Trophoblast cell (in vitro differentiated cells and primary cell): ENCODE results near the gene RCBTB2.

Source experiments
- DNase-seq, 2 donors: peaks; one replicate each; pipeline ENCODE4 v3.0.0-alpha.2; 2016
- H2AFZ ChIP-seq: 2 replicates; pipeline ENCODE4 v1.6.1; 2013; ENCODE audit warnings: low read length, moderate library complexity, mild to moderate bottlenecking; ENCODE audit not compliant: insufficient read depth, poor library complexity
- H2AK5ac ChIP-seq: 2 replicates; pipeline ENCODE4 v1.6.1; 2013; ENCODE audit warnings: mild to moderate bottlenecking, low read length
- H2BK120ac ChIP-seq: 2 replicates; pipeline ENCODE4 v1.6.1; 2013; ENCODE audit warnings: low read length, mild to moderate bottlenecking, moderate library complexity; ENCODE audit not compliant: insufficient read depth, poor library complexity
- H2BK12ac ChIP-seq: 2 replicates; pipeline ENCODE4 v1.6.1; 2013; ENCODE audit warnings: mild to moderate bottlenecking, low read length, moderate library complexity
- H2BK5ac ChIP-seq: 2 replicates; pipeline ENCODE4 v1.6.1; 2013; ENCODE audit warnings: low read length, low read depth, moderate library complexity, mild to moderate bottlenecking; ENCODE audit not compliant: poor library complexity
- H3K14ac ChIP-seq: 2 replicates; pipeline ENCODE4 v1.6.1; 2013; ENCODE audit warnings: mild to moderate bottlenecking, low read length
- H3K18ac ChIP-seq: 2 replicates; pipeline ENCODE4 v1.6.1; 2013; ENCODE audit warnings: mild to moderate bottlenecking, low read length
- H3K23ac ChIP-seq: 2 replicates; pipeline ENCODE4 v1.6.1; 2013; ENCODE audit warnings: low read length
- H3K27ac ChIP-seq: 2 replicates; pipeline ENCODE4 v1.5.1; 2013; ENCODE audit warnings: low read depth, mild to moderate bottlenecking, inconsistent platforms, low read length, moderate library complexity
- H3K27me3 ChIP-seq: 2 replicates; pipeline ENCODE4 v1.6.1; 2013; ENCODE audit warnings: inconsistent platforms, mild to moderate bottlenecking, low read length, moderate library complexity; ENCODE audit not compliant: insufficient read depth
- H3K36me3 ChIP-seq, 2 experiments: 1 replicate in 1 of 2; 2 replicates in 1 of 2; pipeline ENCODE4 v1.6.1; 2013; ENCODE audit warnings: low read length in 2 of 2, mild to moderate bottlenecking in 2 of 2, moderate library complexity in 1 of 2; ENCODE audit not compliant: insufficient read depth in 2 of 2, control insufficient read depth in 1 of 2
- H3K4ac ChIP-seq: 2 replicates; pipeline ENCODE4 v1.6.1; 2013; ENCODE audit warnings: low read depth, mild to moderate bottlenecking, low read length, moderate library complexity
- H3K4me1 ChIP-seq, 2 experiments: 1 replicate in 1 of 2; 2 replicates in 1 of 2; pipeline ENCODE4 v1.6.1; 2013; ENCODE audit warnings: low read length in 2 of 2, mild to moderate bottlenecking in 2 of 2, moderate library complexity in 1 of 2; ENCODE audit not compliant: insufficient read depth in 2 of 2, control insufficient read depth in 1 of 2
- H3K4me2 ChIP-seq: 2 replicates; pipeline ENCODE4 v1.6.1; 2013; ENCODE audit warnings: inconsistent platforms, mild to moderate bottlenecking, low read length, moderate library complexity
- H3K4me3 ChIP-seq: 2 replicates; pipeline ENCODE4 v1.5.1; 2013; ENCODE audit warnings: mild to moderate bottlenecking, low read depth, low read length, inconsistent platforms
- H3K79me1 ChIP-seq: one replicate; pipeline ENCODE4 v1.6.1; 2013; ENCODE audit warnings: low read length
- H3K79me2 ChIP-seq: 2 replicates; pipeline ENCODE4 v1.6.1; 2013; ENCODE audit warnings: low read length, mild to moderate bottlenecking; ENCODE audit not compliant: control insufficient read depth, insufficient read depth, poor library complexity
- H3K9ac ChIP-seq: 2 replicates; pipeline ENCODE4 v1.6.1; 2013; ENCODE audit warnings: mild to moderate bottlenecking, low read length
- H3K9me3 ChIP-seq: 2 replicates; pipeline ENCODE4 v1.6.1; 2013; ENCODE audit warnings: low read depth, mild to moderate bottlenecking, control low read depth, inconsistent platforms, low read length; ENCODE audit not compliant: insufficient read depth
- H4K12ac ChIP-seq: 2 replicates; pipeline ENCODE4 v1.6.1; 2013; ENCODE audit warnings: low read depth, mild to moderate bottlenecking, low read length, moderate library complexity
- H4K8ac ChIP-seq: 2 replicates; pipeline ENCODE4 v1.6.1; 2013; ENCODE audit warnings: low read depth, mild to moderate bottlenecking, low read length, moderate library complexity
- H4K91ac ChIP-seq: one replicate; pipeline ENCODE4 v1.6.1; 2013; ENCODE audit warnings: low read depth, mild to moderate bottlenecking, low read length, moderate library complexity
- WGBS: extraction: QIAGEN DNeasy Blood & Tissue Kit; methylation state at CpG from one replicate; pipeline ENCODE4 v1.1.7; 2013; ENCODE audit warnings: missing lambda C conversion rate; ENCODE audit not compliant: insufficient read length, insufficient coverage; ENCODE audit errors: extremely low coverage; 5-methylcytosine and 5-hydroxymethylcytosine counted together

RCBTB2 gene

GRCh38 chr13:48502601-48503319 is 30.1 kb downstream of the RCBTB2 start:
- no peaks in the 10 kb centered on the region for H3K36me3 ChIP-seq
- H3K9me3 ChIP-seq = no peaks in the 10 kb centered on the region
- no peak overlapping the region for H3K9ac ChIP-seq
- no peak overlapping the region for H3K4ac ChIP-seq
- H3K79me2 ChIP-seq = no peaks in the 10 kb centered on the region
- H2AK5ac ChIP-seq = no peak overlapping the region
- no peak overlapping the region for H3K4me3 ChIP-seq
- H3K79me1 ChIP-seq = no peaks in the 10 kb centered on the region
- WGBS = no CpG with 5 or more reads among the region's 19 CpGs
- H2BK12ac ChIP-seq = no peak overlapping the region
- no peak overlapping the region for H3K18ac ChIP-seq
- H3K4me2 ChIP-seq = no peak overlapping the region
- H3K27me3 ChIP-seq = no peaks in the 10 kb centered on the region
- no peak overlapping the region for H3K14ac ChIP-seq
- H4K12ac ChIP-seq = no peak overlapping the region
- no peak overlapping the region for H2BK5ac ChIP-seq
- H2AFZ ChIP-seq = no peak overlapping the region
- no peak overlapping the region for H3K27ac ChIP-seq
- no peak overlapping the region for H3K23ac ChIP-seq
- H4K8ac ChIP-seq = no peak overlapping the region
- no peak for DNase-seq
- H2BK120ac ChIP-seq = no peak overlapping the region
- H4K91ac ChIP-seq = no peak overlapping the region
- H3K4me1 ChIP-seq = no peaks in the 10 kb centered on the region

GRCh38 chr13:48501705-48502104 is 31.2 kb downstream of the RCBTB2 start:
- H2AFZ ChIP-seq = no peak overlapping the region
- H3K4me2 ChIP-seq = no peak overlapping the region
- H2BK12ac ChIP-seq = no peak overlapping the region
- H2BK120ac ChIP-seq = no peak overlapping the region
- H2AK5ac ChIP-seq = no peak overlapping the region
- no peaks in the 10 kb centered on the region for H3K79me2 ChIP-seq
- no peak overlapping the region for H3K4me3 ChIP-seq
- H4K12ac ChIP-seq = no peak overlapping the region
- H3K27ac ChIP-seq = no peak overlapping the region
- H3K27me3 ChIP-seq = no peaks in the 10 kb centered on the region
- no CpG with 5 or more reads among the region's 2 CpGs for WGBS
- no peak overlapping the region for H3K9ac ChIP-seq
- no peak for DNase-seq
- H4K91ac ChIP-seq = no peak overlapping the region
- H3K4me1 ChIP-seq = no peaks in the 10 kb centered on the region
- H2BK5ac ChIP-seq = no peak overlapping the region
- H3K23ac ChIP-seq = no peak overlapping the region
- no peaks in the 10 kb centered on the region for H3K36me3 ChIP-seq
- H3K14ac ChIP-seq = no peak overlapping the region
- no peak overlapping the region for H3K18ac ChIP-seq
- H3K4ac ChIP-seq = no peak overlapping the region
- H4K8ac ChIP-seq = no peak overlapping the region
- no peaks in the 10 kb centered on the region for H3K9me3 ChIP-seq
- H3K79me1 ChIP-seq = no peaks in the 10 kb centered on the region

GRCh38 chr13:48500652-48501197 is 32.2 kb downstream of the RCBTB2 start:
- no peaks in the 10 kb centered on the region for H3K36me3 ChIP-seq
- H3K4me1 ChIP-seq = no peaks in the 10 kb centered on the region
- H3K27me3 ChIP-seq = no peaks in the 10 kb centered on the region
- no peak overlapping the region for H3K18ac ChIP-seq
- peak; percentile 60 to 85 for DNase-seq
- no peak overlapping the region for H2BK5ac ChIP-seq
- no peak overlapping the region for H4K91ac ChIP-seq
- H3K79me2 ChIP-seq = no peaks in the 10 kb centered on the region
- H4K8ac ChIP-seq = no peak overlapping the region
- no peak overlapping the region for H4K12ac ChIP-seq
- no peak overlapping the region for H2AK5ac ChIP-seq
- H3K23ac ChIP-seq = no peak overlapping the region
- no peak overlapping the region for H3K4me2 ChIP-seq
- H2BK120ac ChIP-seq = no peak overlapping the region
- no CpG with 5 or more reads among the region's 4 CpGs for WGBS
- H2BK12ac ChIP-seq = no peak overlapping the region
- no peak overlapping the region for H3K4me3 ChIP-seq
- no peak overlapping the region for H3K9ac ChIP-seq
- no peaks in the 10 kb centered on the region for H3K79me1 ChIP-seq
- H3K14ac ChIP-seq = no peak overlapping the region
- H3K4ac ChIP-seq = no peak overlapping the region
- H3K9me3 ChIP-seq = no peaks in the 10 kb centered on the region
- no peak overlapping the region for H2AFZ ChIP-seq
- H3K27ac ChIP-seq = no peak overlapping the region

GRCh38 chr13:48497669-48498068 is 35.2 kb downstream of the RCBTB2 start:
- no CpG with 5 or more reads among the region's 2 CpGs for WGBS
- H2AK5ac ChIP-seq = no peak overlapping the region
- H3K4me3 ChIP-seq = no peak overlapping the region

More at GRCh38 chr13:48497669-48498068, 35.2 kb downstream of the RCBTB2 start:
- no peak overlapping the region for H3K23ac ChIP-seq
- no peaks in the 10 kb centered on the region for H3K27me3 ChIP-seq
- no peak overlapping the region for H3K18ac ChIP-seq
- no peak for DNase-seq
- H2BK120ac ChIP-seq = no peak overlapping the region
- H4K8ac ChIP-seq = no peak overlapping the region
- H3K79me1 ChIP-seq = no peaks in the 10 kb centered on the region
- no peaks in the 10 kb centered on the region for H3K36me3 ChIP-seq
- no peak overlapping the region for H4K91ac ChIP-seq
- H3K27ac ChIP-seq = no peak overlapping the region
- H3K4me2 ChIP-seq = no peak overlapping the region
- H3K9ac ChIP-seq = no peak overlapping the region
- no peak overlapping the region for H3K4ac ChIP-seq
- H2BK12ac ChIP-seq = no peak overlapping the region
- H3K9me3 ChIP-seq = no peaks in the 10 kb centered on the region
- H2AFZ ChIP-seq = no peak overlapping the region
- no peaks in the 10 kb centered on the region for H3K79me2 ChIP-seq
- no peak overlapping the region for H4K12ac ChIP-seq
- no peaks in the 10 kb centered on the region for H3K4me1 ChIP-seq
- no peak overlapping the region for H3K14ac ChIP-seq
- no peak overlapping the region for H2BK5ac ChIP-seq
